Smooth muscle cell of the brain vasculature (primary cell): ENCODE data around the gene NRBP1.
"Not testable (repeated sequence)": the region's sequence is repeated elsewhere in the genome, so short reads cannot be mapped to it uniquely, and the experiment has no call there.

ENCODE experiments used
- DNase-seq: peaks from one replicate; pipeline ENCODE4 v3.0.0-alpha.2; 2012; ENCODE audit warnings: low read depth, low spot score

NRBP1 gene

DNA sequence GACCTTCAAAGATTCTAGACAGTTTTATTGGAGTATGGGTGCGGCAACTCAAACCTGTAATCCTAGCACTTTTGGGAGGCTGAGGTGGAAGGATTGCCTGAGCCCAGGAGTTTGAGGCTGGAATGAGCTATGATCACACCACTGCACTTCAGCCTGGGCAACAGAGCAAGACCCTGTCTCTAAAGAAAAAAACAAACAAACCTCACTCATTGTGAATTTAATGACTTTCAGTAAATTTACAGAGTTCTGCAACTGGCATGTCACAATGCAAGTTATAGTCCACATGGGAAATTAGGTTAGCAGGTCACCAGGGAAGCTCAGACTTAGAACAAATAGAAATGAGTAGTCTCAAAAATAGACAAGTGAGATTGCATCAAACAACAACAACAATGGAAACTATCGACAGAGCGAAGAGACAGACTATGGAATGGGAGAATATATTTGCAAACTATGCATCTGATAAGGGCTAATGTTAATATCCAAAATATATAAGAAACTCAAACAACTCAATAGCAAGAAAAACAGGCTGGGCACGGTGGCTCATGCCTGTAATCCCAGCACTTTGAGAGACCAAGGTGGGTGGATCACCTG, 6.7 kb upstream of the NRBP1 start:
- no peak for DNase-seq

DNA sequence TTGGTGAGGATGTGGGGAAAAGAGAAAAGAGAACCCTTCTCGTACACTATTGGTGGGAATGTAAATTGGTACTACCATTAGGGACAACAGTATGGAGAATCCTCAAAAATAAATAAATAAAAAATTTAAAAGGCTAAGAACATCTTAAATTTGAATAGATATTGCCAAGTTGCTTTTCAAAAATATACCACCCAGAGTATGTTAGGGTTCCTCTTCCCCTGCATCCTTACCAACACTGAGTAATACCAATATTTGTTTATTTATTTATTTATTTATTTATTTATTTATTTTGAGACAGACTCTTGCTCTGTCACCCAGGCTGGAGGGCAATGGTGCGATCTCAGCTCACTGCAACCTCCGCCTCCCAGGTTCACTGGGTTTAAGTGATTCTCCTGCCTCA, 5.5 kb upstream of the NRBP1 start:
- DNase-seq, result no peak

DNA sequence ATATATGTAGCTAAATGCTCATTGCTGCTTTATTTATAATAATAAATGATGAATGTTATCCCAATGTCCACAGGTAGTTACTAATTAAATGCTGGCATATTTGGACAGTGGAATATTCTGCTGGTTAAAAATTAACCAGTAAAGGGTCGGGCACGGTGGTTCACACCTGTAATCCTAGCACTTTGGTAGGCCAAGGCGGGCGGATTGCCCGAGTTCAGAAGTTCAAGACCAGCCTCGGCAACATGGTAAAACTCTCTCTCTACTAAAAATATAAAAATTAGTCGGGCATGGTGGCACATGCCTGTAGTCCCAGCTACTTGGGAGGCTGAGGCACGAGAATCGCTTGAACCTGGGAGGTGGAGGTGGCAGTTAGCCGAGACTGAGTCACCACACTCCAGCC, 3.4 kb upstream of the NRBP1 start:
- not testable (repeated sequence) for DNase-seq

DNA sequence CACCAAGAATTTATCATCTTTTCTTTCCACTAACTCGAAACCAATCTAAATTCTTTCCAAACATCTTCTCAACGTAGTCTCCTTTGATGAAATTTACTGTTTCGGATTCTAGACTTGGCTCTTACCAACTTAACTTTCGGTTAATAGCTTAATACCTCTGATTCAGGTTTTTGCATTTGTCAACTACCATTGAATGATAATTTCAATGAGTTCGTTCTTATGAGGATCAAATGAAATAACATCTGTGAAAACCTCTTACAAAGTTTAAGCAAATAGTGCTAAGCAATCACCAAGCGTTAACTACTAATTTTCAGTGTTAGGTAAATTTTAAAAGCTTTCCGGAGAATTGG, 593 bp upstream of the NRBP1 start:
- no peak for DNase-seq

DNA sequence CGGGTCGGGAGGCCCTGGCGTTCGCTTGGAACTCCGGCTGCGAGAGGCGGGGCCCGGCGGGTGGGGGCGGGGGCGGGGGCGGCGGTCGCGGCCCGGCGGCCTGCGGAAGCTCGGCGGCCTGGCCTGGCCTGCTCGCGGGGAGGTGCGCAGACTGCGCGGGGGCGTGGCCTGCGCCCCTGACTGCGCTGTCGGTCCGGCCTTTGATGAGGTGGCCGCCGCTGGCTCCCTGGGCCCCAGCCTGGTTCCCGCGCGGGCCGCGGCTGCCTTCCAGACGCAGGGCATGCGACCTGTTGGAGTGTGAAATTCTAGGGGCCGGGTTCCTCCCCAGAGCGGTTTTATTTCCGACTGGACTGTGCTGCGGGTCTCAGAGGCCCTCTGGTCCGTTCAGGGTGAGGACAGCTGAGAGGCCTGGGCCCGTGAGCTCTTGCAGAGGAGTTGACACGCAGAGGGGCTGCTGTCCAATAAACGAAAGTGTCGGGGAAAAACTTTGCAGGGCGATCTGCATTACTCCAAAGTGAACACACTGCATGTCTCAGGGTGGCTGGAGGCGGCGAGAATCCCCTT, 629 bp downstream of the NRBP1 start:
- DNase-seq, result peak; percentile 37

DNA sequence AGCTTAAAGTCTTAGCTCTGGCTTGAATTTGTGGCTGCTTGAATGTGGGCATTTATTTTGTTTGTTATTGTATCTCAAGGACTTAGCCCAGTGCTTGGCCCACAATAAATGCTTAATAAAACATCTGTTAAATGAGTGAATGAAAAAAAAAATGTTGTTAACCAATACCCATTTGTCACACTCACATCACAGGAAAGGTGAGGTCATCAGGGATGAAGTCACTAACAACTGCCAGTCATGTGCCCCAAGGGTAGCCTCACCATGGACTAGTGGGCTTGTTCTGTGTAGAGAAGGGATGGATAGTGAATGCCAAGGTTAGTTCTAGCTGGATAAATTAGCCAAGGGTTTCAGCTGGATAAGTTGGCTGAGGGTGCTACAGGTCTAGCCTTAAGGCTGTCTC, 3.0 kb downstream of the NRBP1 start:
- DNase-seq, result no peak

DNA sequence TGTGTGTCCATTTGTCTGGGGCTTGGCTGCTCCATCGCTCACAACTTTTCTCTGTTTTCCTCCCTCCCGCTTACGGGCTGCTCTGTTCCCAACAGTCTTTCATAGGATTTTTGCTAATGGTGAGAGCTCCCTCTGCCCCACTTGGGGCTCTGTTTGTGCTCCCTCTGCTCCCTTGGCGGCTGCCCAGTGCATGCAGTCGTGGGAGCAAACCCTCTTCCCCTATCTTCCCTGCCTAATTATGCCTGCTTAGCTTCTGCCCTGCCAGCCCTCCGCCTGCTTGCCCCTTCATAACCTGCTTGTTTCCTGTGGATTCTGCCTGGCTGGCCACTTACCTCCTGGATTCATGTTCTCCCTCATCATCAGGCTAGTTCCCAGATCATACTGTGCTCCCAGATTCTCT, 7.2 kb downstream of the NRBP1 start:
- no peak for DNase-seq

DNA sequence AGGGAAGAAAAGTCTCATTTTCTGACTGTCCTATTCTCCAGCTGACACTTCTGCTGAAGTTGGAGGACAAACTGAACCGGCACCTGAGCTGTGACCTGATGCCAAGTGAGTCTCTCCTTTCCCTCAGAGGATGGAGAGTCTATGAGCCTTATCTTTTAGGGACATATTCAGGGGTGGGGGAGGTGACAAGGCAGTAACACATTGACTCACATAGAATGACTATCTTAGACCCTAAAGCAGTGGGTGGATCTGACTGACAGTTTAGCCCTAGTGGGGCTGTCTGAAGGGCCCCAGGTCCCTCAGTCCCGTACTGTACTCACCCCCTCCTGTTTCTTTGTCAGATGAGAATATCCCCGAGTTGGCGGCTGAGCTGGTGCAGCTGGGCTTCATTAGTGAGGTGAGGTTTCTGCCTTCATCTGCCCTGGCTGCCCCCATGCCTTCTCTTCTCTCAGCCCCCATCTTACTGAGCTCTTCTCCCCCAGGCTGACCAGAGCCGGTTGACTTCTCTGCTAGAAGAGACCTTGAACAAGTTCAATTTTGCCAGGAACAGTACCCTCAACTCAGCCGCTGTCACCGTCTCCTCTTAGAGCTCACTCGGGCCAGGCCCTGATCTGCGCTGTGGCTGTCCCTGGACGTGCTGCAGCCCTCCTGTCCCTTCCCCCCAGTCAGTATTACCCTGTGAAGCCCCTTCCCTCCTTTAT, 12.9 kb downstream of the NRBP1 start:
- no peak for DNase-seq

DNA sequence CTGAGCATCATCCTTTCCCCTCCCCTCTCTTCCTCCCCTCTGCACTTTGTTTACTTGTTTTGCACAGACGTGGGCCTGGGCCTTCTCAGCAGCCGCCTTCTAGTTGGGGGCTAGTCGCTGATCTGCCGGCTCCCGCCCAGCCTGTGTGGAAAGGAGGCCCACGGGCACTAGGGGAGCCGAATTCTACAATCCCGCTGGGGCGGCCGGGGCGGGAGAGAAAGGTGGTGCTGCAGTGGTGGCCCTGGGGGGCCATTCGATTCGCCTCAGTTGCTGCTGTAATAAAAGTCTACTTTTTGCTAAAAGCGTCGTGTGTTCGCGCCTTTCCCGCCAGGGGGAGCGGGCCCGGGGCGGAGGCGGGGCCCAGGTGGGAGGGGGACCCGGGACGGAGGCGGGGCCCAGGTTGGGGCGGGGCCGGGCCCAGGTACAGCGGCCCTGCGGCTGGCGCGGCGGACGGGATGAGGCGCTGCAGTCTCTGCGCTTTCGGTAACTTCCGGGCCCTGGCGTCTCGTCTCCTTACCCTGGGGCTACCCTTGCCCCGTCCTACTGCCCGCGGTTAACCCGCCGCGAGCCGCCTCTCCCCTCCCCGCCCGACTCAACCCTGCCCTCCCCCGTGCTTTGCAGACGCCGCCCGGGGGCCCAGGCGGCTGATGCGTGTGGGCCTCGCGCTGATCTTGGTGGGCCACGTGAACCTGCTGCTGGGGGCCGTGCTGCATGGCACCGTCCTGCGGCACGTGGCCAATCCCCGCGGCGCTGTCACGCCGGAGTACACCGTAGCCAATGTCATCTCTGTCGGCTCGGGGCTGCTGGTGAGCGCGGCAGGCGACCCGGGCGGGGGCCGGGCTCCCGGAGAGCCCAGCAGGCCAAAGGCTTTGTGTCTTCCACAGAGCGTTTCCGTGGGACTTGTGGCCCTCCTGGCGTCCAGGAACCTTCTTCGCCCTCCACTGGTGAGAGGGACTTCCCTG, 13.8 kb downstream of the NRBP1 start, which contains the start of gene KRTCAP3:
Gene KRTCAP3, plus strand, starts transcription at position 424 of the 962 bp plus-strand sequence. Its CDS starts 32 bp downstream, at position 456.
- no peak for DNase-seq

DNA sequence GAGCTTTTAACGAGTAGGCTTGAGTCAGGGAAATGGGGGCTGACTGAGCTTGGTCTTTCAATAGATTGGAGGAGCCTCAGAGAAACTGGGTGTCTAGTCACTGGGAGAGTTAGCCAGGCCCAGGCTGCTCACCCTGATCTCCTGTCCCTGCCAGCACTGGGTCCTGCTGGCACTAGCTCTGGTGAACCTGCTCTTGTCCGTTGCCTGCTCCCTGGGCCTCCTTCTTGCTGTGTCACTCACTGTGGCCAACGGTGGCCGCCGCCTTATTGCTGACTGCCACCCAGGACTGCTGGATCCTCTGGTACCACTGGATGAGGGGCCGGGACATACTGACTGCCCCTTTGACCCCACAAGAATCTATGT, 14.5 kb downstream of the NRBP1 start:
- DNase-seq, result no peak

DNA sequence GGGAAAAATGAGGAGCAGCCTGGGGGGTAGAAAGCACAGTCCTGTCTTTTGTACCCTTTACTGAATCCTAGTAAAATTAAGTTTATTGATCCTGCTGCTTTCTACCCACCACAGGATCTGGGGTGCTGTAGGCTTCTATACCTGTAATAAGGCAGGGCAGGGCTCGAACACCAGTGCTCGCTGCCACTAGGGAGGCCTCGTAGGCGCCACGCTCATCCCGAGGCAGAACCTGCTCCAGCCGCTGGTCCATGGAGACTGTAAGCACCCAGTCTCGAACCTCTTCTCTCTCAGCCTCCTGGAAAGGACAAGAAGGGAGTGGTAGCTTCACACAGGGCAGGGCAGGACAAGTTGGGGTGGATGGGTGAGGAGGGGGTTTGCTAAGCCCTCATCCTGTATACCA, 16.7 kb downstream of the NRBP1 start:
- DNase-seq, result no peak

DNA sequence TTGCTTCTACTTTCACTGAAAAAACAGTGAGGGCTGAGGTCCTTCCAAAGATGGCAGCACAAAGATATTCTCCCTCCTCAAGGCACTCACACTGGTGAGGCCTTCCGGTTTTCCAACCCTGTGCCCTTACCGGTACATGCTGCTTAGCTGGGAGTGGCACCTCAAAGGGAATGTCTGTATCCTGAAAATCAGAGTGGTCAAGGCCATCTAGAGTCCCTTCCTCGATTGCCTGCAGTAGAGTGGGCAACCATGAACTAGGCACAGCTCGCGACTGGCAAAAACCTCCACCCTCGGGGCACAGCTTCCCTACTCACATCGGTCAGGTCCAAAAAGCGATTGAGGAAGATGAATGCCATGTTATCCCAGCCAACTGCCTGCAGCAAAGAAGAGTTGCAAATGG, 17.2 kb downstream of the NRBP1 start:
- no peak for DNase-seq

DNA sequence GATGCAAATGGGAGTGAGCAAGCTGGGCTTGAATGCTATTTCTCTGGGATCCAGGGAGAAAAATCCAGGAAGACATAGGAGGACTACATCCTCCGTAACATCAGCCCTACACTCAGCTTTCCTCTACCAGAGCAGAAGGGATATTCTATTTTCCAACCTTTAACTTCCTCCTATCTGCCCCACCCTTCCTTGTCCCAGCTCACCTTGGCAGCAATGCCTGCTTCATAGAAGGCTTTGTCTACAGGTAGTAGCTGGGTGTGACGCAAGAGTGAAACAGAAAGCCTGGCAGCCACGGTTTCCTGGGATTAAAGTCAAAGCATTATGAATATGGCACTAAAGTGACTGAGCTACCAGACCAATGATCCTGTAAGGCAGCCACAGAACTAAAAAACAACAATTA, 17.6 kb downstream of the NRBP1 start:
- DNase-seq, result no peak

DNA sequence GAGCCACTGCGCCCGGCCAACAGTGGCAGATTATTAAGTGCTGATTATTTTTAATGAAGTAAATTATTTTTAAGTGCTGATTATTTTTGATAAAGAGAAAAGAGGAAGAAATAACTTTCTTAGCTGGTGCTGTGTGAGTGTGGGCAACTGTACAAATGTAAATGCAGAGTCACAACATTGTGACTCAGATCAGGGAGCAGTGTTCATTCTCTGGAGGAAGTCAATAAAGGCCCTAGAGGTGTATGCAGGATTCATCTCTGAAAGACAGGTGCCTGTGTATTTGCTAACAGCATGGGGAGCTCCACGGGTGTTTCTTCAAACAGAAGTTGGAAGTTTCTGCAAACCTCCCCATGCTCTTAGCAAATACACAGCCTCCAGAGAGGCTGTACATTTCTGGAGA, 19.9 kb downstream of the NRBP1 start:
- no peak for DNase-seq

DNA sequence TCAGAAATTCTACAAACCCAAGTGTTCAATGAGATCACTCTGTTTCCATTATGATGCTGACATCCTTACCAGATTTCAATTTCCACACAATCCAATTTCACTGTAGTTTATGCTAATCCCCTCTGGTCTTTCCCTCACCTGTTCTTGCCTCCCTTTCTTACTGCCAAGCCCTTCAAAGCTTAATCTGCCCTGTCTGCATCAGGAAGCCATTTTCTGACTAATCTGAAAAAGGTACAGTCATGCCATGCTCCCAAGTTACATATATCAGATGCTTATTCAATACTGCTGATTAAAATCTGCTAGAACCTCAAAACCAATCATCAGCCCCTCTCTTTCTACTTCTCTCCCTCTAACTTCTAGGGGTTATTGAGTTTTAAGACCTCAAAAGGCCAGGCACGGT, 22.7 kb downstream of the NRBP1 start:
- DNase-seq, result no peak

DNA sequence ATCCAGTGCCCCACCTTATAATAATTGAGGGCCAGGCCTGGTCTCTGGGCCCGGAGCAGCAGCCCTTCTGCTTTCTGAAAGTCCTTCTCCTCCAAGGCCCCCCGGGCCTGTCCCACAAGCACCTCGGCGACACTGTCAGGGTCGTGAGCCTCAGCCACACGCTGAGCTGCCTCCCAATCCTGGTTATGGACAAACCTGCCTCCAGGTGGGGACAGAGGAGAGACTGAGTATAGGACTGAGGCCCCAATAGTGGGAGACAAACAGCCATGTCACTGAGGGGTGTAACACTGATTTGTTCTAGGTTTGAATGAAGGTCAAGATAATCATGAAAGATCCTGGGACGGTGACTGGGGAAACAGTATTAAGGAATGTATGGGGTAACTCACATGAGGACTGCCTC, 25.5 kb downstream of the NRBP1 start:
- no peak for DNase-seq

DNA sequence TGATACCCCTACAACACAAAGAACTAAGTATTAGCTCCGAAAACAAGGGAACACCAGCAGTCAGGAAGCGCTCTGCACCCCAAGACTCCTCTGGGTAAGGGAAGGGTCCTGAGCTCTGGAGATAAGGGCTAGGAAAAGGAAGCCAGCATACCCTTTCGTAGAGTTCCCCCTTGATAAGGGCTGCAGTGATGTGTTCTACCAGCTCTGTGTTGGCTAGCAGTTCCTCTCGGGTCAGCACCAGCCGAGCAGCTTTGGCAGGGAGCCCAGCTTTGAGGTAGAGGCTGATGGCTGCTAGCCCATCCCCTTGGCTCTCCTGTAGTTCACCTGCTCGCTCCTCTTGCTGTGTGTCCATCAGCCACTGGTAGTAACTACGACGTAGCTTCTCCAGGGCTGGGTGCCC, 32.7 kb downstream of the NRBP1 start:
- DNase-seq, result no peak

DNA sequence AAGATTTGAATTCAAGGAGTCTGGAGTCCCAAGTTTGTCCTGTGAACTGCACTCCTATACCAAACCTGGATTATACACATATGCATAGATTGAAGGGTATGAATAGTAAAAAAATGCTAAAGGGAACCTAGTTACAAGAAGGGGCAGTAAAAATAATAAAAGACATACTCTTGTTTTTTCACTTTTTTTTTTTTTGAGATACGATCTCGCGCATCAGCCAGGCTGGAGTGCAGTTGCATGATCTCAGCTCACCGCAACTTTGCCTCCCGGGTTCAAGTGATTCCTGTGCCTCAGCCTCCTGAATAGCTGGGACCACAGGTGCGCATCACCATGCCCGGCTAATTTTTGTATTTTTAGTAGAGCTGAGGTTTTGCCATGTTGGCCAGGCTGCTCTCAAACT, 36.0 kb downstream of the NRBP1 start:
- no peak for DNase-seq

DNA sequence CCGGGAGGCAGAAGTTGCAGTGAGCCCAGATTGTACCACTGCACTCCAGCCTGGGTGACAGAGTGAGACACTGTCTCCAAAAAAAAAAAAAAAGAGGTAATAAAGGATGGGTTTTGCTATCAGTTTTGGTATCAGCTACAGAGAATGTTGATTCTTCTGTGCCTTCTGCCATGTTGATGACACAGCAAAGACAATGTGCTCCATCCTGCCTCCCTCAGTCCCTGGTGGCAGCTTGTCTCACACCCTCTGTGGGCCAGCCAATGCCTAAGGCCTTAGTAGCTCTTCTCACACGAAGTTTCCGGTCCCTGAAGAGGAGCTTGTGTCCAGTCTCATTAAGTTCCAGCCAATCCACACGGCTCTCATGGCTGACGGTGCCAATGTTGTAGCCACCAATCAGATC, 43.5 kb downstream of the NRBP1 start:
- DNase-seq, result no peak

DNA sequence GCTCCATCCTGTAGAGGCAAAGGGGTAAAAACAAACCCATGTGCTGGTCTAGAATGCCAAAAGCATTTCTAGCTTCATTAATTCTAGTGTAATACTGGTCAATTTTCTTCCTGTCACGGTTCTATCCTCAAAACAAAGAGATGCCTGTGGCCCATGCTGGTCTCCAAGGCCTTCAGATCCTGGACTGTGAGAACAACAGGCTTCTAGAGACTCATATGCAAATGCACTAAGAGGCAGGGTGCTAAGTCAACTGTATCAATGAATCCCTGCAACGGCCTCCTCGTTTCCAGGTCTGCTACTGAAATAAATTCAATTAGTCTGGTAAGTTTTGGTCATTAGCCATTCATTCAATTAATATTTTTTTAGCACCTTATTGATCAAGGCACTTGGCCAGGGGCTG, 57.1 kb downstream of the NRBP1 start:
- no peak for DNase-seq

DNA sequence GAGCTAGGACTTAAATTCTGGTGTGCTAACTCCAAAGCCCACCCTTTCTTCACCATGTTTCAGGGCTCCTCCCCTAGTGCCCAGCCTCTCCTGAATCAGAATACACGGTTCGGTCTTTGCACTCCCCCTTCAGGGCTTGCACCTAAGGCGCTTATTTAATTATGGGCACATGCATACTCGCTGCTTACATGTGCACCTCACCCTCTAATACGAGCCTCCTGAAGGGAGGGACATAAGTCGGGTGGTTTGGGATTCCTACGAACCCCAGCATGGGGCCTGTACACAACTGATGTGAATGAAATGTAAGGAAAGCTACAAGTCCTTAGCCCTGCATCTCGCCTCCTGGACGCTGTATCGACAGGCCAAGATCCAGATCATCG, 60.7 kb downstream of the NRBP1 start:
- peak; percentile 1 for DNase-seq
